GM12891 (cell line): ENCODE results near the gene NAV2.

Experiments
- POLR2AphosphoS5 ChIP-seq: IDR thresholded peaks from 2 replicates; pipeline ENCODE4 v1.6.1; 2011; ENCODE audit warnings: low read depth, low read length, control low read depth
- POU2F2 ChIP-seq: IDR thresholded peaks from 2 replicates; pipeline ENCODE4 v1.6.1; 2011; ENCODE audit warnings: low read depth, mild to moderate bottlenecking, control low read depth, low read length, moderate library complexity

DNA sequence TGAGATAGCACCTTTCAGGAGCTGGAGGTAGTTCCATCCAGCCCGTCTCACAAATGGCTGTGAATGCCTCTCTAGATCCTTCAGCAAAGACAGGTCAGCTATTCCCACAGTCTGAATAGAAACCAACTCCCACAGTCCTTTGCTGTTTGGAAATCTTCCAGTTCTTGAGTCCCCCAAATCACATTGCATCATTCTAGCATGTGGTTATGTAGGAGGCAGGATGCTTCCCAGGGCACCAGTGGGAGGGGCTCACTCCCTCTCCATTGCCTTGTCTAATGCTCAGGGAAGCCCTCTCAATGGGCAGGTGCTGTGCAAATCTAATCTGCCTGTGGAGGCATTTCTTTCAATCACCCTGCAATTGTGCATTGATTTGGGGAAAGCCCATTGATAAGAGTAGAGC is 14.6 kb downstream of the NAV2 start:
- TF ChIP-seq POLR2AphosphoS5 (no peak), POU2F2 (no peak)
